HG02981 (cell line): ENCODE data around the gene FBXL15.

ENCODE experiments used
- ATAC-seq: cut with Tn5 transposase; IDR thresholded peaks from one replicate; pipeline ENCODE4 v1.9.1; 2021; ENCODE audit warnings: mild to moderate bottlenecking, moderate library complexity; ENCODE audit not compliant: unreplicated experiment

Gene FBXL15

GRCh38 chr10:102409604-102410428 is 10.8 kb upstream of the FBXL15 start:
- ATAC-seq = no peak

GRCh38 chr10:102410429-102411073 is 10.1 kb upstream of the FBXL15 start:
- no peak for ATAC-seq

GRCh38 chr10:102411341-102412255 is 9.0 kb upstream of the FBXL15 start:
- no peak for ATAC-seq

- ATAC-seq = no peak
Measured at GRCh38 chr10:102412293-102412692, 8.3 kb upstream of the FBXL15 start.

- ATAC-seq = no peak
Measured at GRCh38 chr10:102413053-102413705, 7.5 kb upstream of the FBXL15 start.

GRCh38 chr10:102413806-102414561 is 6.7 kb upstream of the FBXL15 start:
- no peak for ATAC-seq

GRCh38 chr10:102414749-102415148 is 5.9 kb upstream of the FBXL15 start:
- ATAC-seq = no peak

- no peak for ATAC-seq
Measured at GRCh38 chr10:102416283-102416682, 4.4 kb upstream of the FBXL15 start.

GRCh38 chr10:102416695-102417094 is 3.9 kb upstream of the FBXL15 start:
- ATAC-seq = no peak

GRCh38 chr10:102418622-102419268 is 1.9 kb upstream of the FBXL15 start, which contains the start of gene PSD:
TSS of gene PSD (minus strand) at chr10:102418785. CDS start at chr10:102417038, 1,747 bp downstream.
- no peak for ATAC-seq

- no peak for ATAC-seq
Measured at GRCh38 chr10:102419269-102420180, 1.1 kb upstream of the FBXL15 start.

GRCh38 chr10:102420181-102420713 is 389 bp upstream of the FBXL15 start:
- no peak for ATAC-seq

GRCh38 chr10:102421507-102421756 is 796 bp downstream of the FBXL15 start:
- no peak for ATAC-seq

GRCh38 chr10:102421757-102422512 is 1.3 kb downstream of the FBXL15 start:
- ATAC-seq = no peak

- ATAC-seq = no peak
Measured at GRCh38 chr10:102422545-102423129, 2.0 kb downstream of the FBXL15 start.

GRCh38 chr10:102423372-102423968 is 2.8 kb downstream of the FBXL15 start:
- ATAC-seq = no peak

- ATAC-seq = no peak
Measured at GRCh38 chr10:102424145-102424544, 3.5 kb downstream of the FBXL15 start.
